ENCODE measurements around the gene PRRT4. TPM values are rescaled to one million over a fixed set of nuclear protein-coding genes. Genes with fewer than 3 reads are reported as not detected.

The PRRT4 gene
- total RNA-seq, 1 experiment from 2014 or later = not detected

GRCh38 chr7:128374041-128374440 is 12.6 kb upstream of the PRRT4 start:
- no peak for DNase-seq (ENCODE audit: low read depth)

GRCh38 chr7:128373606-128374005 is 12.1 kb upstream of the PRRT4 start:
- DNase-seq (ENCODE audit: low read depth) = no peak

GRCh38 chr7:128370491-128370890 is 9.0 kb upstream of the PRRT4 start:
- DNase-seq (ENCODE audit: low read depth) = no peak

GRCh38 chr7:128366986-128367385 is 5.5 kb upstream of the PRRT4 start:
- no peak for DNase-seq (ENCODE audit: low read depth)

GRCh38 chr7:128366300-128366699 is 4.8 kb upstream of the PRRT4 start:
- DNase-seq (ENCODE audit: low read depth) = no peak

GRCh38 chr7:128365432-128365831 is 3.9 kb upstream of the PRRT4 start:
- DNase-seq (ENCODE audit: low read depth) = no peak

GRCh38 chr7:128364166-128364870 is 2.8 kb upstream of the PRRT4 start:
- no peak for DNase-seq (ENCODE audit: low read depth)

- DNase-seq (ENCODE audit: low read depth) = no peak
Measured at GRCh38 chr7:128363261-128363721, 1.8 kb upstream of the PRRT4 start.

GRCh38 chr7:128362670-128363069 is 1.2 kb upstream of the PRRT4 start:
- peak; percentile 70 for DNase-seq (ENCODE audit: low read depth)

- DNase-seq (ENCODE audit: low read depth) = no peak
Measured at GRCh38 chr7:128360359-128360678, 1.2 kb downstream of the PRRT4 start.

- DNase-seq (ENCODE audit: low read depth) = no peak
Measured at GRCh38 chr7:128359939-128360338, 1.6 kb downstream of the PRRT4 start.

- no peak for DNase-seq (ENCODE audit: low read depth)
Measured at GRCh38 chr7:128359336-128359735, 2.2 kb downstream of the PRRT4 start.

GRCh38 chr7:128358233-128358632 is 3.3 kb downstream of the PRRT4 start:
- DNase-seq (ENCODE audit: low read depth) = no peak

- no peak for DNase-seq (ENCODE audit: low read depth)
Measured at GRCh38 chr7:128357217-128357613, 4.3 kb downstream of the PRRT4 start.

GRCh38 chr7:128356546-128357216 is 4.8 kb downstream of the PRRT4 start:
- DNase-seq (ENCODE audit: low read depth) = no peak

GRCh38 chr7:128353610-128354009 is 7.9 kb downstream of the PRRT4 start:
- no peak for DNase-seq (ENCODE audit: low read depth)

- no peak for DNase-seq (ENCODE audit: low read depth)
Measured at GRCh38 chr7:128353189-128353588, 8.3 kb downstream of the PRRT4 start.

- DNase-seq (ENCODE audit: low read depth) = no peak
Measured at GRCh38 chr7:128352636-128353035, 8.9 kb downstream of the PRRT4 start.

GRCh38 chr7:128352153-128352537 is 9.3 kb downstream of the PRRT4 start:
- DNase-seq (ENCODE audit: low read depth) = peak; percentile 52

GRCh38 chr7:128351296-128352152 is 10.0 kb downstream of the PRRT4 start:
- DNase-seq (ENCODE audit: low read depth) = no peak

GRCh38 chr7:128350708-128351295 is 10.7 kb downstream of the PRRT4 start:
- no peak for DNase-seq (ENCODE audit: low read depth)

GRCh38 chr7:128349466-128349825 is 12.0 kb downstream of the PRRT4 start:
- DNase-seq (ENCODE audit: low read depth) = peak; percentile 30
